ENCODE results near the gene DIPK1B. TPM values are rescaled to one million over a fixed set of nuclear protein-coding genes. Genes with fewer than 3 reads are reported as not detected.

Gene DIPK1B
- total and polyA plus RNA-seq, 2 donors (not counting 3 experiments of a cell fraction or from before 2014, with no cell fraction given) = 253 to 441 TPM

GRCh38 chr9:136762221-136762691 is 49.9 kb downstream of the DIPK1B start:
- DNase-seq (ENCODE audit: low read depth, low spot score) (no peak), FAIRE-seq (no peak)
- H3K27me3 ChIP-seq (ENCODE audit: control insufficient read depth in 2 of 2, insufficient read depth in 2 of 2, low read length in 2 of 2) = no peaks in the 10 kb centered on the region
- H3K27ac ChIP-seq (ENCODE audit: insufficient read depth, low read depth, low read length) = no peak overlapping the region
- no peak overlapping the region for H3K4me2 ChIP-seq (ENCODE audit: insufficient read depth, low read length)
- CTCF ChIA-PET = interaction anchor here (0.7 kb wide), 1 partner anchor 17 kb away, joined by 3 read pairs; no protein-coding TSS in a partner anchor
- no peaks in the 10 kb centered on the region for H3K79me2 ChIP-seq (ENCODE audit: control insufficient read depth, insufficient read depth, low read length)
- POLR2A ChIA-PET = no interaction called here
- H3K36me3 ChIP-seq (ENCODE audit: control insufficient read depth in 2 of 2, extremely low read depth in 1 of 2, insufficient read depth in 2 of 2, low read length in 2 of 2) = no peaks in the 10 kb centered on the region
- intact Hi-C loops (cut with micrococcal nuclease) = no loop called here
- no peaks in the 10 kb centered on the region for H3K4me1 ChIP-seq (ENCODE audit: control insufficient read depth, extremely low read depth, insufficient read depth, low read length)
- no TSS peak for BruUV-seq (replicated peaks)
- no peaks in the 10 kb centered on the region for H4K20me1 ChIP-seq (replicated peaks; ENCODE audit: control insufficient read depth, extremely low read depth, insufficient read depth, low read length)
- no peaks in the 10 kb centered on the region for H3K9me3 ChIP-seq (replicated peaks; ENCODE audit: control insufficient read depth, insufficient read depth, low read length)
- H3K4me3 ChIP-seq (replicated peaks in 1 of 3; ENCODE audit: insufficient read depth in 1 of 3, low read depth in 1 of 3, low read length in 3 of 3) = no peak overlapping the region
- dilution Hi-C loops (cut with MboI; ENCODE audit: extremely low pct_ligation_motif_present, low sequenced_read_pairs) = no loop called here
- no peak overlapping the region for H2AFZ ChIP-seq (ENCODE audit: low read depth, low read length)
- H3K9ac ChIP-seq (replicated peaks; ENCODE audit: extremely low read depth, insufficient read depth, low read length) = no peak overlapping the region
- no peak for TF ChIP-seq MAX (IDR thresholded peaks at IDR 0.05; ENCODE audit: insufficient read depth, insufficient read length)
- TF ChIP-seq JUN (IDR thresholded peaks at IDR 0.05; ENCODE audit: borderline replicate concordance, insufficient read depth, insufficient read length, low read depth) = no peak
- no peak for TF ChIP-seq CTCF (IDR thresholded peaks at IDR 0.05; ENCODE audit: extremely low read depth in 1 of 2, insufficient read depth in 1 of 2, low read depth in 1 of 2, low read length in 2 of 2)
- no peak for TF ChIP-seq MYC (IDR thresholded peaks at IDR 0.05; ENCODE audit: low read depth, low read length)
- no peak for TF ChIP-seq POLR2A (IDR thresholded peaks at IDR 0.05; ENCODE audit: low read depth, low read length)
- TF ChIP-seq POLR2AphosphoS5 (IDR thresholded peaks at IDR 0.05; ENCODE audit: insufficient read depth, low read depth, low read length) = no peak
- TF ChIP-seq GATA2 (IDR thresholded peaks at IDR 0.05; ENCODE audit: insufficient read depth, insufficient read length, low read depth, low read length) = no peak
- no peak for TF ChIP-seq EZH2 (IDR thresholded peaks at IDR 0.05; ENCODE audit: borderline replicate concordance, low read depth, low read length, severe bottlenecking)
- TF ChIP-seq FOS (IDR thresholded peaks at IDR 0.05; ENCODE audit: borderline replicate concordance, insufficient read depth, low read length) = no peak
- no peaks in the 10 kb centered on the region for H3K9me1 ChIP-seq (replicated peaks; ENCODE audit: control insufficient read depth, extremely low read depth, insufficient read depth, low read length)
